DMS153 (cell line): ENCODE results near the gene TBC1D2.

ENCODE experiments used
- DNase-seq: peaks from one replicate; lab custom pipeline; 2025; lab: John Stamatoyannopoulos, UW

TBC1D2 gene

DNA sequence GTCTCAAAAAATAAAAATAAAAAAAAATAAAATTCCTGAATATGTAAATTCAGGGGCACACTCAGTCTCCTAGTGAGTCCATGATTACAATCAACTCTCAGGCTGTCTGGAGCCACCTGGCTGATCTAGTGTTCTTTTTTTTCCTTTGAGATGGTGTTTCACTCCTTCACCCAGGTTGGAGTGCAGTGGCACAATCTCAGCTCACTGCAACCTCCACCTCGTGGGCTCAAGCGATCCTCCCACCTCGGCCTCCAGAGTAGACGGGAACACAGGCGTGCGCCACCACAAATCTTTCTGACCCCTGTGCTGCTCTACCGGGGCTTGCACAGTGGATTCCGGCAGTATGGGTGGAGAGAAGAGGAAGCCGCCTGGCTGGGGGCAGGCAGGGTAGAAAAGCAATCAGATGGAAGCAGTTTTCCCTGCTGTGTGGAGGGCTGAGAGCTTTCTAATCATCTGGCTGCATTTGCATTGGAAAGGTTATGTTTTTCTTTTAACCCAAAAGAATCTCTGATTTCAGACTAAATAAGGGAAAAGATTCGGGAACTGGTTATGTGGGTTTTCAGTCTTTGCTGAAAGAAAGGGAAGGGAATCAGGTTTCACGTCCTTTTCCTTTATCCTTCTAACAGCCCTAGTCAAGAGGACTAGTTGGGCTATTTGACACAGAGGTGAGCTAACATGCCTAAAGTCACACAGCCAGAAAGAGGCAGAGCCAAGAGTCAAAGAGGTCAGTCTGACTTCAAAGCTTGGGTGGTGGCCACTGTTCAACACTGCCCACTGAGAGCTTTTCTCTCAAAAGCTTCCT lies 36.7 kb downstream of the TBC1D2 start:
- DNase-seq, result no peak

DNA sequence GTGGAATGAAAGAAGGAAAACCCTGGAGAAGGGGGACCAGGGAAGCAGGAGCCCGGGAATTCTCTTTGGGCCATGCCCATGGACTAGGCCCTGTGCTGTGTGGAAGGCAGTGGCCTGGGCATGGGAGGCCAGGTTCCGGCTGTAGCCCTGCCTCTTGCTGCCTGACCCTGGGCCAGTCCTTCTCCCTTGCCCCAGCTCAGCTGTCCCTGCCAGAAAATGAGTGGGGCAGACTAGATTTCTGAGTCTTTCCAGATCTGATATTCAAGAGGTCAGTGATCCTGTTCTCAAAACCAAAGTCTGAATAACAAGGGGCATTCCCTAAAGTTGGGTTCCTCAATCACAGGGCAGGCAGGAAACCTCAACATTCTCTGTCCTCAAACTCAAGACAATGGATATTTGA lies 38.2 kb downstream of the TBC1D2 start:
- no peak for DNase-seq

DNA sequence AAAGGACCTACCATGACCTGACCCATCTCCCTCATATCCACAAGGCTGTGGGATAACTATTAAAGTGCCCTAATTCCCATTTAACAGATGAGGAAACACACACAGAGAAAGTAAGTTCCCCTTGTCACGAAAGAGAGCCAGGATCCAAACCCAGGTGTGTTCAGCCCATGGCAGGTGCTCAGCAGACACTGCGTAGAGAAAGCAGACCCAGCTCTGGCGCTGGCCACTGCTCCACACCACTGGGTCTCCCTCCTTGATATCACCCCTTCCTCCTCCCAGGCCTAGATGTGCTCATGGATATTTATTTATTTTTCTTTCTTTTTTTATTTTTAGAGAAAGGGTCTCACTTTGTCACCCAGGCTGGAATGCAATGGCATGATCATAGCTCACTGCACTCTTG lies 39.1 kb downstream of the TBC1D2 start:
- no peak for DNase-seq

DNA sequence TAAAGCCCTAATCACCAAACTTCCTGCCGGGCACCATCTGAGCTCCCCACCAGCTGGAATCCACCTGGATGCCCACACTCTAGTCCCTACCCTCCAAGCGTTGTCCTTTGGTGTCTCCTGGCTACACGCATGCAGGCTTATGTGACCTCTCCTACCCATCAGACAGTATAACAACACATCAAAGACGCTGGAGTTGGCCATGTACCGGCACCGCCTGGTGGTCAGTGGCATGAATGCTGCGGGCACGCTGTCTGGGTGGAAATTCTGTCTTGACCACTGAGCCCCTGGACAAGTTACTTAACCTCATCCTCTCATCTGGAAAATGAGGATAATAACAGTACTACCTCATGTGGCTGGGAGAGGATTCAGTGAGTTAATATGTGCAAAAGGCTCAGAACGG lies 39.6 kb downstream of the TBC1D2 start:
- no peak for DNase-seq

DNA sequence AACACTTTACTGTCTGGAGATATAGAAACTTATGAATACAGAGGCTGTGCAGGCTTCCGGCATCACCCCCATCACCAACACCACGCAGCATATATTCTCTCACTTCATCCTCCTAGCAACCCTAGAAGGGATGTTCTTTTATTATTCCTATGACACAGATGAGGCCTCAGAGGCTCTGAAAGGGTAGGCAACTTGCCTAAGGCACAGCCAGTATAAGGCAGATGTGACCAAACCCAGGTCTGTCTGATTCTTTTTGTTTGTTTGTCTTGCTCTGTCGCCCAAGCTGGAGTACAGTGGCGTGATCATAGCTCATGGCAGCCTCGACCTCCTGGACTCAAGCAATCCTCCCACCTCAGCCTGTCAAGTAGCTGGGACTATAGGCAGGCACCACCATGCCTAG lies 40.2 kb downstream of the TBC1D2 start:
- no peak for DNase-seq

DNA sequence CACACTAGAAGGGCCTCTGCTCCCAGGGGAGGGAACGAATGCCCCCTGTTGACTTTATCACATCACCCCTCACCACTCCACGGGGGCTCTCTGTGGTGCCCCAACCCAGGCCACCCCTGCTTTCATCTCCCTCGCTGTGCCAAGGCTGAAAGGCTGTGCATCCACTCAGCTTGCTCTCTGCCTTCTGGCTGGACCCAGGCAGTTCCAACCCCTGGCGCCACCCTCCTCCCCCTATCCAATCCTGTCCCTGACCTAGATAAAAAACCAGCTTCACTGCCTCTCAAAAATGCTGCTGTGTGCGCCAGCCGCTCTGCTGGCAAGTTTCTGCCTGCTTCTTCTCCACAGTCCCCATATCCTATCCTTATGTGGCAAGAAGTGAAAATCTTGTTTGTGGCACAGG lies 40.6 kb downstream of the TBC1D2 start:
- DNase-seq, result no peak

DNA sequence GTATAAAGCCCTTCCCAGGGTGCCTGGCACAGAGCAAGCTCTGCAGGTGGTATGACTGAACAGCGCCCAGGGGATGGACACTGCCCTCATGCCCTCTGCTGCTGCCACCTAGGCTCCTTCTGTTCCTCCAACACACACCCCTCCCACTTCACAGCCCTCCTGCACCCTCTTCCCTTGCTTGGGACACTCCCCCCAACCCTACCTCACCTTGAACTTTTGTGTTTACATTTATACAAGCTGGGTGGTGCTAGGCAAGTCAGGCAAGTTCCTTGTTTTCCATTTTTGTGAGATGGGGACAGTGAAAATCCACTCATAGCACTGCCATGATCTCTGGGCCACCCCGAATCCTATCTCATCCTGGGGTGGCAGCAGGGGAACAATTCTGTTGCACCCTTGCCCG lies 44.2 kb downstream of the TBC1D2 start:
- no peak for DNase-seq

DNA sequence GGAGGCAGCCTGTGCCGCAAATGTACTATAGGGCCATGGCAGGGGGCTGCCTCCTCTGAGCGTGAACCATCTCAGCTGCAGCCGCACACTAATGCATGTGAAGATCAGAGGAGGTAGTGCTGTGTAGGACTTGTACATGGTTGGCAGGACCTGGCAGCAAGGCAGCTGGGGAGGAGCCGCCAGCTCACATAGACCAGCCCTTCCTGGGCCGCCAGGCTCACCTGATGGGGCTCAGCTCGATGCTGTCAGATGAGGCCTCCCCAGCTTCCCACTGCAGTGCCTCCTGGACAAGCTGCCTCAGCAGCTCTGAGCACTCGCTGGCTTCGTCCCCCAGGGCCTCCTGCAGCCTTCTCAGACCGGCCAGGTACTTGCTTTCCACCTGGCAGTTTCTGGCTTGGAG lies 45.0 kb downstream of the TBC1D2 start:
- no peak for DNase-seq

DNA sequence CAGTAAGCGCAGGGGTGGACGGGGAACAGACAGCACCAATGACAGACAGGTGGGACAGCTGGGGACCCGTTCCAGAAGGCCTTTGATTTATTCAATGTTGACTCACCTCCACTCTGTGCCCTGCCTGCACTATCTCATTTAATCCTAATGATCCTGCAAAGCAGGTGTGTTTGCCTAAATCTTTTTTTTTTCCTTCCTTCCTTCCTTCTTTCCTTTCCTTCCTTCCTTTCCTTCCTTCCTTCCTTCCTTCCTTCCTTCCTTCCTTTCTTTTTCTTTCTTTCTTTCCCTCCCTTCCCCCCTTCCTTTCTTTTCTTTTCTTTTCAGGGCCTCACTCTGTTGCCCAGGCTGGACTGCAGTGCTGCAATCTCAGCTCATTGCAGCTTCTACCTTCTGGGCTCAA lies 45.9 kb downstream of the TBC1D2 start:
- DNase-seq, result no peak

DNA sequence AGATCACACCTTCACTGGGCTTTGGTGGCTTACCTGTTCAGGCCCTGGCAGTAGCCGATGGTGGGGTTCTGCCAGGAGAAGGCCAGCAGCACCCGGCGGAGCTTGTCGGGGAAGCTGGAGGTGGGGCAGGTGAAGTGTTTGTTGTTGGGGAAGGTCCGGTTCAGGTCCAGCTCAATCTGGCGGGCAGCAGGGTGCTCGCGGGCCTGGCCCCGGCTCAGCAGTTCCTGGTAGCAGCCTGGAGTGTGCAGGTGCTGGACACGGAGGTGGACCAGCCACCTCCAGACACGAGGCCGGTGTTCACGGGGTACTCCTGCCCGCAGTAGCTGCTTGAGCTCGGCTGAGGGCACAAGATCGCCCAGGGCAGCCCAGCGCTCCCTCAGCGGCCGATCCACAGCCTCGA lies 46.8 kb downstream of the TBC1D2 start:
- no peak for DNase-seq

DNA sequence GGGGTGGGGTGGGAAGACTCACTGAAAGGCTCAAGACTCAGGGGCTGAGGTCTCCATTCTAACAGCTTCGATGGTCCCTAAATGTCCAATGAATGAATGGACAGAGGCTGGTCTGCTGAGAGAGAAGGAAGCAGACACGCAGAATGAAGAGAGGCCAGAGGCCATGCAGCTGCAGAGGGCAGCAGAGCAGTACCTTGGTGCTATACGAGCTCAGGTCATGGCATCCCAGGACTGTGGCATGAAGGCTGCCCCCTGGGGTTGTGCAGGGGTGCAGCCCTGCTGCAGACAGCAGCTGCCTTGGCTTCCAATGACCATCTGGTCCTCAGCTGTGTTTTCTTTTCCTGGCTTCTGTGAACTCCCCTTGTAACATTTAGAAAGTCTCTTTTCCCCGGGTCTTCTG lies 47.8 kb downstream of the TBC1D2 start:
- no peak for DNase-seq

DNA sequence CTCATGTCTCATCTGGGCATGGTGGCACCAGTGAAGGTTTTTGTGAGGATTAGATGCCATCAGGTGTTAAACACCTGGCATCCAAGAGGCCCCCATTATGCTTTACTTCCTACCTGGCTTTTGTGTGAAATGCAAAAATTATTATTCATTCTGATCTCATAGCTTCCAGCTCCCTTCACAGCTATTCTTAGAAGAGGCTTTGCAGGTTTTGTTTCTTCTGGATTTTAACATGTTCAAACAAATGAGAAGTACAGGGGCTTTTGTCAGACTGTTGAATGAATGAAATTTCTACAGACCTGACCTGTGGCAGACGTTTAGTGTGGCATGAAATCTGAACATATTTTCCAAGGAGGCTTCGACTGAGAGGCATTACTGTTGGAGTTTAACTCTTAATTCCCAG lies 48.7 kb downstream of the TBC1D2 start:
- DNase-seq, result no peak

DNA sequence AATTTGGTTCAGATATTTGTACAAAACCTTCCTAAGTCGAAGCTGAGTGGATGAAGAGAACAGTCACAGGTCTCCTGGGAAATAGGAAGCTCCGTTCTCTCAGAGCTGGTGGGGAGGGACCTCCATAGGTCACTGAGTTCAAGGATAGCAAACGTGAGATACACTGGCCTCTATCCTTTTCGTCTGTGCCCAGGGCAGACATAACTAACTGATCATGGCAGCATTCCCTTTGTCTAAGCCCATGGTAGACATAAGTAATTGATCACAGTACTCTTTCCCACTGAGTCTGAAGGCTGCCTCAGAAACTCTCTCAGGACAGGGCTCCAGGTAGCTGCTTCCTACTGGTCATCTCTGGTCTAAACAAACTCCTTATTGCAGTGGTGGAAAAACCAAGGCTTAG lies 50.8 kb downstream of the TBC1D2 start:
- no peak for DNase-seq

DNA sequence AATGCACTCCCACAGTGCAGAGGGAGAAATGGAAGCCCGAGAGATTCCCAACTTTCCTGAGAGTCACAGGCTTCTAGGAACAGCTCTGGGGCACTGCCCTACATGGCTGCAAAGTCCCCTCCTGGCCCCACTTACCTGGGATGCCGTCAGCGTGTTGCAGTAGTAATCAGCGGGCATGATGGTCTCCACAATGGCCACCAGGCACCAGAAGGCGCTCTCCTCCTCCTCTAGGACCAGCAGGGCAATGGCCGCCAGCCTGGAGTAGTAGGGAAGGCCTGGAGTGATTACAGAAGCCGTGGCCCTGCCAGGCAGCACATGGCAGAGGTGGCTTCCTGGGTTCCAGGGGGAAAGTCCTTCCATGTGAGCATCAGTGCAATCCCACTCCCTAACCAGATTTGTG lies 52.3 kb downstream of the TBC1D2 start:
- no peak for DNase-seq

DNA sequence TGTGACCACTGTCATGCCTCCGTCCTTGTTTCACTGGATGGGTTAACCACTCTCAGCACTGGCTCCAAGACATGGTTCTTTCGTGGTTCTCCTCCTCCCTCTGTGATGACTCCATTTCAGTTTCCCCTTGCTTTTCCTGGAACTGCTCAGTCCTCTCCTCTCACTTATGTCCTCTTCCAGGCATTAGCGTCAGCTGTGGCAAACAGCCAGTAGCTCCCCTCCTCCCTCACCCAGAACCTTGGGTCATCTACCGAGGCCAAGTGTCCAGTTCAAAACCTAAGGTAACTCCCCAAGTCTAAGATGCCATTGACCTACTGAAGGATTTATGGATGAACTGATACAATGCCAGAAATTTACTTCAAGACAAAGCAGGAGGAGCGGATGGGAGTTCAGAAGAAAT lies 53.2 kb downstream of the TBC1D2 start:
- no peak for DNase-seq

DNA sequence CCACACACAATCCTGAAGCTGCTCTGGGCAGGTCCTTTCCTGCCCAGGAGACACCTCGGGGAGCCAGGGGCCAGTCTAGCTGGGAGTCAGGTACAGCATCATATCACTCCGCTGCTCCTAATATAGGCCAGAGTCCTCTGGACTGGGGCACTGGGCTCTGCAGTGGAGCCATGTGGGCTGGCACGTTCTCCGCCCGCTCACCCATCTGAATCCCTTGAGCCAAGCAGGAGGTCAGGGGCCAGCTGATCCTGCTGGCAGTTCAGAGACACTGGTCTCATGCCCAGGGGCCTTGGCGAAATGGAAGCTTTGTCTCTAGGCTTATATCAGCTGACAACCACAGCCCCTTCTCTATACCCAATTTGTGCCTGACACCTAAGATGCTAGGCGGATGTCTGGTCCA lies 53.7 kb downstream of the TBC1D2 start:
- no peak for DNase-seq

DNA sequence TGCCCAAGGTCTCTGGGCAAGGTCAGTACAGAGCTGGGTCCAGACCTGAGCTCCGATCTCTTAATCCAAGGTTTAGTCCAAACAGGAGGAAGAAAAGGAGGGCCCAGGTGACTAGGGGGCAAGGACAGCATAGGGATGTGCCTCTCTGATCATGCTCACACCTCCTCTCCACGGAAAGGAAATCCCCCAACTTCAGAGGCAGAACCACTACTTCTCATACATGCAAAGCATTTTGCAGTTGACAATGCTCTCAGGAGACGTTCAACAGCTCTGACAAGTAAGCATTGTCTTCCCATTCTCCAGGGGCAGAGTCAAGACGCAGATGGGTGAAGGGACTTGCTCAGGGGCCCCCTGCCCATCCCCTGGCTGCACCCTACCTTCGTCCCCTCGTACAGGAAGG lies 54.3 kb downstream of the TBC1D2 start:
- DNase-seq, result no peak

DNA sequence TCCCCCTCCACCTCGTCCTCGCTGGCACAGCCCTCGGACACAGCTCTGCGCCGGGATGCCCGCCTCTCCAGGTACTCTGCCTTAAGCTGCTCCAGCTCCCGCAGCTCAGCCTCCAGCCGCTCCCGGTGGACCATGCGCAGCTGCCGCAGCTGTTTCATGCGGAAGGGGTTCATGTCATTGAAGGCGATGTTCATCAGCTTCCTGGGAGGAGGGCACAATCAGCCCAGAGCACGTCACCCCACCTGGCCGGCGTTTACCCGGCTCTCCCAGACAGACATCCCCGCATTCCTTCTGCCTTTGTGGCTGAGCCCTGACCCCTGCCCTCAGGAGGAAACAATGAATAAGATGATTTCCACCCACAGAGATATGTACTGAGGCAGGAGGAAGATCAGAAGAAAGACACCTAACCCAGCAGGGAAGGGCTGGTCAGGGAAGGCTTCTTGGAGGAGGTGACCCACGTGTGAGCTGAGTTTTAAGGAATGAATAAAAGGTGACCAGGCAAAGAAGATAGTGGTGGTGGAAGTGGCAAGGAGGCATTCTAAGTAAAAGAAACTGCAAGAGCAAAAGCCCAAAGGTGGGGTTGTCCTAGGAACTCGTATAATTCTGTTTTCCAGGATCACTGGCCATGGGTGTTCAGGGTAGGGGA lies 55.9 kb downstream of the TBC1D2 start:
- DNase-seq, result no peak

DNA sequence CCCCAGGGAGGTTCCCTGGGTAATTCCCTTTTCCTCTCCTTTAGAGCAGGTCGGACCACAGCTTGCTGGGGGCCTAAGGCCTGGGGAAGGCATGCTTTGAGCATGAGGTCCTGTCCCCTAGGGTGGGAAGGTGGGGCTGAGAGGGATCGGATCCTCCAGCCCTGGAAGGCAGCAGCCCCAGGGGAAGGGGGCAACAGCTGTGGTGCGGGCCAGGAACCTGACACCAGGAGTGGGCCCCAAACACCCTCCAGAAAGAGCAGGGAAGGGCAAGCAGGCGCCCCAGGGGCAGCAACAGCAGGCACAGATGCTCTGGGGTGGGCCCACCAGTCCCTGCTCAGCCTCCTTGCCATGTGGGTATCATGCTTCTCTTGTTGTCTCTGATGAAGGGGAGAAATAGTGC lies 59.8 kb downstream of the TBC1D2 start:
- DNase-seq, result no peak

DNA sequence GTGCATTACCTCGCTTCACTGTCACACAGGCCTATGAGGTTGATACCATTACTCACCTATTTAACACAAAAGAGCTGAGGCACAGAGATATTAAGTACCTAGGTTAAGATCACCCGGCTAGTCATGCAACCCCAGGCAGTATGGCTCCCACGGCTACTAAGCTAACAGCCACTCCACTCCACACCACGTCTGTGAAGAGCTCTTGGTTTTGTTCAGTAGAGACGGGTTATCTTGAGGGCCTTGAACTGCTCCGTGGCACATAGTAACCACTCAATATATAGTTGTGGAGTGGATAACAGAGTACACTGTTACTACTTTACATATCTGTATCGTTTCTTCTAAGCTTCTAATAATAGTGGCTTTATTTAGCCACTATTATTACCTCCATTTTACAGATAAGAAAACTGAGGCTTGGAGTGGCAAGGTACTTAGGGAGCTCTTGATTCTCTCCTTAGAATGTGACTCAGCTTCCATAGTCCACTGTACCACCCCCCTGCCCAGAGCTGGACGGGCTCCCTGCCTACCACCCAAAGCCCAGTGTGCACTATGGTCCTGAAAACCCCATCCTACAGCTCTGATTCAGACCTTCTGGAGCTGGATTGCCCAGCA lies 62.0 kb downstream of the TBC1D2 start:
- no peak for DNase-seq

DNA sequence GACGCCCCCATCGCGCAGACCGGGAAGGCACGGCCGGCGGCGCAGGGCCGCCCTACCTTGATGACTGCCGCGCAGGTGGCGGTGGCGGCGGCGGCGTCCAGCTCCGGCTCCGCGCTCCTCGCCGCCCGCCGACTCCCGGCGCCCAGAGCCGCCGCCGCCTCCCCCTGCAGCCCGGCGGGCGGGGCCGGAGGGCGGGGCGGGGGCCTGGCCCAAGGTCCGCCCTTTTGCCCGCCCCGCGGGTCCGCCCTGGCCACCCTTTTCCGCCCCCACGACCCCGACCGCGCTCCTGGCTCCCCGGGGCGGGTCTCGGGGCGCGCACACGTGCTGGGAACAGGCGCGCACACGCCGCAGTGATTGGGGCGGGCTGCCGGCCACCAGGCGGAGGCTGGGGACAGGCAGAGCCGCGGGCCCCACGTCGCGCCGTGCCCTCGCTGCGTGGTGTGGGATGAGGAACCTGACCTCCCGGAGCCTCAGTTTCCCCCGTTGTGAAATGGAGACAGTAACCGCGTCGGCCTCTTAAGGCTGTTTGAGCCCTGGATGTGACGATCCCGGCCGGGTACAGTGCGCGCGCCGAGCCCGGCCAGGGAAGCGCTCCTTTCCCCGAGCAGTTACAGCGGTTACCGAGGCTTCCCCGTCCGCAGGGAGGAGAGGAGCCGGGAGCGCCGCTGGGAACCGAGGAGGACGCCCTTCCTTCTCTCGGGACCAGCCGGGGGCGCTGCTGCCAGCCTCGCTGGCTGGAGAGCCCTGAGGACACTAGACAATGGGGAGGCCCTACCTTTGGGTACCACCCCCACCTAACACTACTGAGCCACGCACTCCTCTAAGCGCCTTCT lies 62.7 kb downstream of the TBC1D2 start, which contains the start of gene CORO2A:
Gene CORO2A, minus strand, starts transcription at position 135 of the 833 bp plus-strand sequence. CDS start 34,977 bp downstream, outside the sequence.
- DNase-seq, result peak; percentile 82
